NCI-H1105 treated with DMSO at 0.1 percent for 48 hours (cell line): Measurements from ENCODE around the gene BRPF3.

Experiments used
- DNase-seq: peaks from one replicate; lab custom pipeline; 2025; lab: John Stamatoyannopoulos, UW

Gene BRPF3

DNA sequence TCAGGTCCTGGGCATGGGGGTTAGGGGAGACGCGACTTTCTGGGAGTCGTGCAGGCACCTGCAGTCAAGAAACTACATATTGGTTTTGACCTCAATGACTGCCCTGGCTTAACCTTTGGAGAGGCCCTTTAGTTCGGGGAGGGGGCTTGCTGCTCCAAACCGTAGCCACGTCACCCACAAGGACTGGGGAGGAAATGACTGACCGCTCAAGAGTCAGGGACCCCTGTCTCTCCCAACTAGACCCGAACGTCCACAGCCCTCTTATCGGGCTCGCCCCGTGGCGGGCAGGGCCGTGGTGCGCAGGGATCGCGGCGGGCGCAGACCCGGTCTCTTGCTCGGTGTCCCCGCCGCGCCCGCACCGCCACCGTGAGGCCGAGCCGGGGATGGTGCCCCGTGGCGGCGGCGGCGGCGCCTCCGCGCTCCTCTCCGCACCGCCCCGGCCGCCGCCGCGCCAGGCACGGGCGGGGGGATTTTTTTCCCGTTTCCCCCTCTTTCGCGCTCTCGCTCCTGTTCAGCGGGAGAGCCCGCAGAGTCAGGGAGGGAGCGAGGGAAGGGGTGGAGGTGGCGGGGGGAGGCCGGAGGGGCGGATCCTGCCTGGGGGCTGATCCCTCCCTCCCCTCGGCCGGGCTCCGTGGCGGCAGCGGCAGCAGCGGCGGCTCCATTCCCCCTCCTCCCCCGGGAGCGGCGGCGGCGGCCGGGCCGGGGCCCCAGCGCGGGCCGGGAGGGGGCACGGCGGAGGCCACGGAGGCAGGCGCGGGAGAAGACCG is at the start of gene BRPF3:
BRPF3 (plus strand) TSS at position 632 of the 767 bp plus-strand sequence. CDS start 3,579 bp downstream, outside the sequence.
- peak; percentile 70 for DNase-seq

DNA sequence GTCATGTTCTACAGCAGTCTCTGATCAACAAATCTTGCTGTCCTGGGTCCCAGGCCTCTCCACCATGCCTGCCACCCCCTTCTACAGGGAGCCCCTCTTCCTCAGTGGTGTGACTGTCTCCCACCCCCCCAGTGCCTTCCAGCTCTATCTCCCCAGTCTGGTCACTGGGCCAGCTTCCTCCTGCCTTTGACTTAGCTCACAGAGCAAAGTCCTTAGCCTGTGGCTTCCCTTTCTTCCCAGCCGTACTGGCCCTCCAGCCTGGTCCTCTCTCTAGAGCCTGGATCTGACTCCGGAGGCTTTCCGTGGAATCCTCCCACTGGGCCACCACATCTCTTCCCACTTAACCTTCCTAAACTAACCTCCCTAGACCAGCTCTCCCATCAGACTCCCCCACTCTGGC is 49.2 kb upstream of the BRPF3 start:
- DNase-seq: no peak

DNA sequence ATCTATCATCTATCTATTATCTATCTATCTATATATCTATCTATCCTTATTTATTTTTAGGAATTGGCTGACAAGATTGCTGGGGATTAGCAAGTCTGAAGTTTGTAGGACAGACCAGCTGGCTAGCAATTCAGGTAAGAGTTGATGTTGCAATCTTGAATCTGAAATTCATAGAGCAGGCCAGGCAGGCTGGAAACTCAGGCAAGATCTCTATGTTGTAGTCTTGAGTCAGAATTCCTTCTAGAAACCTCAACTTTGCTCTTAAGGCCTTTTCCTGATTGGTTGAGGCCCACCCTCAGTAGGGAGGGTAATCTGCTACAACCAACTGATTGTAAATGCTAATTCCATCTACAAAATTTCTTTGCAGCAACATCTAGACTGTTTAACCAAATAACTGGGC is 47.1 kb upstream of the BRPF3 start:
- DNase-seq: no peak

DNA sequence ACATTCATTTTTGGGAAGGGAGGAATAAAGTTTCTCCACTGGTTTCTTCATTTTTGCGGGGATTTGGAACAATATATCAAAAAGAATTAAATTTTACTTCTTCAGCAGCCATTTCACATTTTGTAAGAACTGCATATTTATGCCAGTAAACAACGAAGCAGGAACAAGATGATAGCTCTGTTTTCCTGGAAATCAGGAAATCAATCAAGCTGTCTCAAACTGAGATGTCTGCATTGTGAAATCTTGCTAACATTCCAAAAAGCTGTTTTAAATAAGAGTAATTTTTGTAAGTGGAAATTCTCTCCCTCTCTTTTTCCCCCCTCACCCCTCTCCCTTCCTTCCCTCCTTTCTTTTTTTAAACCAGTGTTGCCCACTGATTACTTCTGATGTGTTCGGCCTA is 46.3 kb upstream of the BRPF3 start:
- no peak for DNase-seq

DNA sequence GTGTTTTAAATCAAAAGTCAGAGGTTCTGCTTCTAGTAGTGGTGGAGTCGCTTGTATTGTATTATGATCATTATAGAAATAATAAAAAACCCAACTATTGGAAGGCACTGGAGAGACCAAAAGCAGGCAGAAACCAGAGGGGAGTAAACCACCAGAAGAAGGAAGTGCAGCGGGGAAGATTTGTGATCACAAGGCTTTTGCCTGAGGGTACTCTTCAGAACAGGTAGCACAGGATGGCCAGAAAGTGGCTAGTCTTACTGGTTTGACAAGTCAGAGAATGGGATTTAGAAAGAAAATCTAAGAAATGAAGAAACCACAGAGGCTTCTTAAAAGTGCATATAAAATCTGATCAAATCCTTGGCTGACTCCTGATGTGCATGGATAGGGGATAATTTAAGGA is 42.3 kb upstream of the BRPF3 start:
- DNase-seq: no peak

DNA sequence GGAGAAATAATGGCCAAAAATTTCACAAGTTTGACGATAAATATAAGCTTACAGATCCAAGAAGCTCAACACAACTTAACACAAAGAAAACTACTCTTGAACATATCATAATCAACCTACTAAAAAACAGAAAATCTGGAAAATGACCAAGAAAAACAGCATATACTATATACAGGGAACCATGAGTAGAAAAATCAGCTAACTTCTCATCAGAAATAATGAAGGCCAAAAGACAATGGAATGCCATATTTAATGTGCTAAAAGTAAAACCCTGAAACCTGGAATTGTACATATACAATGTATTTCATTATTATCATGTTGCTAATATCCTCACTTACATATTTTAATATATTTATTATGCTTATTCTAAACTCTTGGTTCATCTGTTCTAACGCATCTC is 40.9 kb upstream of the BRPF3 start:
- DNase-seq: no peak

DNA sequence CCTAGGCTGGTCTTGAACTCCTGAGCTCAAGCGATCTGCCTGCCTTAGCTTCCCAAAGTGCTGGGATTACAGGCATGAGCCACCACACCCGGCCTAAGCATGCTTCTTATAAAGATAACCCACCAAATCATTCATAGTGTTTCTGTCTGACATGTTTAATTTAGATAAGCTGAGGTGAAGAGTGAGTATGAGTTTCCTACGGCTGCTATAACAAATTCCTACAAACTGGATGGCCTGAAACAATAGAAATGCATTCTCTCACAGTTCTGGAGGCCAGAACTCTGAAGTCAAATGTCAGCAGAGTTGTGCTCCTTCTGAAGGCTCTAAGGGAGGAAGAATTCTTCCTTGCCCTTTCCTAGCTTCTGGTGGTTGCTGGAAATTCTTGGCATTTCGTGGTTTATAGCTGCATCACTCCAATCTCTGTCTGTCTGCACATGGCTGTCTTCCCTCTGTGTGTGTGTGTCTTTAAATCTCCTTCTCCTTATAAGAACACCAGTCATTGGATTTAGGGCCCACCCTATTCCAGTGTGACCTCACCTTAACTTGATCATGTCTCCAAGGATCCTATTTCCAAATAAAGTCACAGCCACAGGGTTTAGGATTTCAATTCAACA is 36.3 kb upstream of the BRPF3 start:
- DNase-seq: no peak

DNA sequence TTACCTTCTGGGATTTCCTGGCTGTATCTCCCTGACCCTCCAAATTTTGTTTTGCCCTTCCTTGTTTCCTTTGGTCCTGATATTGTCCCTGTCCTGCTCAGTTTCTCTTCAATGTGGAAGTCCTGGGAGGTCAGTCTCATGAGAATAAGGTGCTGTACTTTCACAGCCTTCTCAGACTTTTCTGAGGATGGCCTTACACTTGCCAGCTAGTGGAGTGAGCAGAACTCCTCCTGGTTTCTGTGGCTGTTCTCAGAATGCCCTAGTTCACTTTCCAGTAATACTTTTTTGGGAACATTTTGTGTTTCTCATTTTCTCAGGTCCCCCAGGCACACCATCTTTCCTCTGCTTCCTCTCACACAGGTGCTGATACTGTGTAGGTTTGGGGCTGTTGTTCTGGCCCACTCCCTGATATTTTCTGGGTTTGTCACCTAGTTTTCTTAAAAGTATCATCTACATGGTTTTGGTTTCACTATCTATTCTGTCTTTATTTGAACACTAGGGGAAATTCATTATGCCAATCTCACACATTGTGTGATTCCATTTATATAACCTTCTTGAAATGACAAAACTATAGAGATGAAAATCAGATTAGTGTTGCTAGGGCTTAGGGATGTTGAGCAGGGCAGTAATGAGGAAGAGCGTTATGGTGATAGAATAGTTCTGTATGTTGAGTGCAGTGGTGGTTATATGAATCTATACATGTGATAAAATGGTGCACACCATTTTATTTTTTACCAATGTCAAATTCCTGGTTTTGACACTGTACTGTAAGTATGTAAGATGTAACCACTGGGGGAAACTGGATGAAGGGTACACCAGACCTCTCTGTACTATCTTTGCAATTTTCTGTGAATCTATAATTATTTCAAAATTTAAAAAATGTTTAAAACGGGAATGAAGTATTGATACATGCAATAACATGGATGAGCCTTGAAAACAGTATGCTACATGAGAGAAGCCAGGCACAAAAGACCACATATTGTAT is 27.2 kb upstream of the BRPF3 start:
- no peak for DNase-seq

DNA sequence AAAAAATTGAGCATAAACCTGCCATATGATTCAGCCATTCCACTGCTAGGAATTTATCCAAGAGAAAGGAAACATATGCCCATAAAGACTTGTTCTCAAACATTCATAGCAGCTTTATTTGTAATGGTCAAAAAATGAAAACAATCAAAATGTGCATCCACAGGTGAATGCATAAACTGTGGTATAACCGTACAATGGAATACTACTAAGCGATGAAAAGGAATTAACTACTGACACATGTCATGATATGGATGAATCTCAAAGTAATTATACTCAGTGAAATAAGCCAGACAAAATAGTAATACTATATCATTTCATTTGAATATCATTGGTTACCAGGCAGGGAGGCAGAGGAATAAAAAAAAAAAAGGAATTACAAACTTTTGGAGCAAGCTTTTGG is 25.8 kb upstream of the BRPF3 start:
- no peak for DNase-seq

DNA sequence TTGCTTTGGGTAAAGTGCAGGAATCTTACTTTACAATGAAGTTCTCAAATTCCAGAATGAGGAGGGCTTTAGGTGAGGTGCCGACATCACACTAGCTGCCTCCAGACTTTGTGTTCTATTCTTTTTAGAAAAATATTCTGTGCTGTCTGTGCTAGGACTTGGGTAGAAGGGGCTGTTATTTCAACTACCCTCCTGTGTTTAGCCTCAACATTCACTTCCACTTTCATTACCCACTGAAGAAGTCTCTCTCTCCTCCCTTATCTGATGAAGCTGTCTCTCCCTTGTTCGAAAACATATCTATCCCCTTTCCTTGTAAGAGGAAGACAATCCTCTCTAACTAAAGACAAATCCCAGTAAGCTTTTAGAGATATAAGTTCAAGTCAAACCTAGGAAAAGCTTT is 25.0 kb upstream of the BRPF3 start:
- DNase-seq: no peak

DNA sequence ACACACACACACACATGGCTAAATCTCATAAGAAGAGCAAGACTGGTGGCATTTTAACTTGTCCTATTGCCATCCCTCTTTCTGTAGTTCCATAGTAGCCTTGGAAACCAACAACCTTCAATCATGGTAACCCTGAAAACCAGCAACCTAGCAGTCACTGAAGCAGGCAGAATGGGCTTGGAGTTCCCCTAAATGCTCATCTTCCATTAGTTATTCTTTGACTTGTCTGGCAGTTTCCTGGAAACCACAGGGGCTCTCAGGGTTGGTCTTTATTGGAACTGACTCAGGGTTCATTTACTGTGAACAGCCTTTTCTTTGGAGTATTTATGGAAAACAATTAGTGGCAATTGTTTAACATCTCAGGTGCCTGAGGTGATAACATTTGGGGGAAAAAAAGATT is 19.4 kb upstream of the BRPF3 start:
- no peak for DNase-seq

DNA sequence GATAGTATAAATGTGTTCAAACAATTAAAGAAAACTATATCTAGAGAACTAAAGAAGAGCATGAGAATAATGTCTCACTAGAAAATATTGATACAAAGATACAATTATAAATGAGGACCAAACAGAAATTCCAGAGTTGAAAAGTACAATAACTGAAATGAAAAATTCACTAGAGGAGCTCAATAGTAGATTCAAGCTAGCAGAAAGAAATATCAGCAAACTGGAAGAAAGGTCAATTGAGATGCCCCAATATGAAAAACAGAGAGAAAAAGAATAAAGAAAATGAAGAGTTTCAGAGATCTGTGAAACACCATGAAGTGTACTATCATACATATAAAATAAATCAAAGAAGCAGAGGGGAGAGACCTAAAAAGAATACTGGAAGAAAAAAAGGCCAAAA is 18.0 kb upstream of the BRPF3 start:
- DNase-seq: no peak

DNA sequence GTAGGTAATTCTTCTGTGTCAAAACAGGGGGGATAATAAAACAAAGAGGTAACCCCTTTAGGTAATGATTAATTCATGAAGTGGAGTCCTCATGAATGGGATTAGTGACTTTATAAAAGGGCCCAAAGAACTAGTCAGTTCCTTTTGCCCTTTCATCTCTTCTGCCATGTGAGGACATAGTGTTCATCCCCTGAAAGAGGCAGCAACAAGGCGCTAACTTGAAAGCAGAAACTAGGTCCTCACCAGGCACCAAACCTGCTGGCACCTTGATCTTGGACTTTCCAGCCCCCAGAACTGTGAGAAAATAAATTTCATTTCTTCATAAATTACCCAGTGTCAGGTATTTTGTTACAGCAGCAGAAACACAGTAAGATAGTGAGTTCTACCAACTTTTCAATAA is 16.4 kb upstream of the BRPF3 start:
- no peak for DNase-seq

DNA sequence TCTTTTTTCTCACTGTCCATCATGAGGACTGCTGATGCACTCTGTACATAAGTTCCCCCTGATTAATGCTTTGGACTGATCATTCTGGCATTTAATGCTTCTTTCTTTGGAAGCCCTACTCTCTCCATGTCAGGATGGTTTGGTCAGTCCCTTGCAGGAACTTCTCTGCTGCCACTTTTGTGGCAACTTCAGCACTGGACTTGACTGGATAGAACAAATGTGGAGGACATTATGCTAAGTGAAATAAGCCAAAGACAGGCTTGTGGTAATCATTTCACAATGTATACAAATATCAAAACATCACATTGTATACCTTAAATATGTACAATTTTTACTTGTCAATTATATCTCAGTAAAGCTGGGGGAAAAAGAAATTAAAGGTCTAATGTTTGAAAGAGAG is 12.2 kb upstream of the BRPF3 start:
- no peak for DNase-seq

DNA sequence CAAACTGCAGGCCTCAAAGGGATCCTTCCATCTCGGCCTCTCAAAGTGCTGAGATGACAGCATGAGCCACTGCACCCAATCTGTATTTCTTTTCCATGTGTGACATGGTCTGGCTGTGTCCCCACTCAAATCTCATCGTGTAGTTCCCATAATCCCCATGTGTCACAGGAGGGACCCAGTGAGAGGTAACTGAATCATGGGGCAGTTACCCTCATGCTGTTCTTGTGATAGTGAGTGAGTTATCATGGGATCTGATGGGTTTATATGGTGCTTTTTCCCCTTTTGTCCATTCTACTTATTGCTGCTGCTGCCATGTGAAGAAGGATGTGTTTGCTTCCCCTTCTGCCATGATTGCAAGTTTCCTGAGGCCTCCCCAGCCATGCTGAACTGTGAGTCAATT is 10.3 kb upstream of the BRPF3 start:
- no peak for DNase-seq

DNA sequence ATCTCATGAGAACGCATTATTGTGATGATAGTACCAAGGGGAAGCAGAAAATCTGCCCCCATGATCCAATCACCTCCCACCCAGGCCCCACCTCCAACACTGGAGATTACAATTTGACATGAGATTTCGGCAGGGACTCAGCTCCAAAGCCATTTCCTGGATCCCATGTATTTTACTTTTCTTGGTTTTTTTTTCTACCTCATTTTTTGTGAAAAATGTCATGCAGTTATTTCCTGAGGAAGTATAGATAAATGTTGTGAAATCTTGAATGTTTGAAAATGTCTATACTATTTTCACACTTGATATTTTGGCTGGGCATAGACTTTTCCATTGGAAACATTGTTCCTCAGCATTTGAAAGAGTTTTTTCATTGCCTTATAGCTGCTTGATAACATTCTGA is 9.1 kb upstream of the BRPF3 start:
- DNase-seq: no peak

DNA sequence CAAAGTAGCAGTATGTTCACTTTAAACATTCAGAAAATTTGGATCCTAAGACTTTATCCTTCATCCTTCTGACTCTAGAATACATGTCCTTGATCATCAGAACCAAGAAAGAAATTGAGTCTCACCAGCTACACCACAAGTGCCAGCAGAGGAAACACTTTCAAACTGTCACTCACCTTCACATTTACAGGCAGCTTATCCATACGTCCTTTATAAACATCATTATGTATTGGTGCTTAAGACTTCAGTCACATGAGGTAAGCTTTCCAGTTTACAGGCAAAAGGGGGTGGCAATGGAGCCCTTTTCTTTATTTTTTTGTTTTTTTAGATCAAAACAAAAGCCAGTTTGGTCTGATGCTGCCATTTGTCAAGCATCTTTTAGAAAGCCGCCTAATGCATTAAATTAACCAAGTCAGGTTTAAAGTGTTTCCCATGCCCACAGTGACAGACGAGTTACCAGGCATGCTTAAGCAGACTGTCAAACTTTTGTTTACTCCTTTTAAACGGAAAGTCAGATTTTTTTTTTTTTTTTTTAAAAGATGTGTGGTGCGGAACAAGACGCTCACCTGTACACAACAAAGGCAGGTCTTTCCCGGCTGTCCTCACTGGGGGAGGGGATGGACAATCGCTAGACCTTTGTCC is 952 bp upstream of the BRPF3 start:
- DNase-seq: peak; percentile 26

DNA sequence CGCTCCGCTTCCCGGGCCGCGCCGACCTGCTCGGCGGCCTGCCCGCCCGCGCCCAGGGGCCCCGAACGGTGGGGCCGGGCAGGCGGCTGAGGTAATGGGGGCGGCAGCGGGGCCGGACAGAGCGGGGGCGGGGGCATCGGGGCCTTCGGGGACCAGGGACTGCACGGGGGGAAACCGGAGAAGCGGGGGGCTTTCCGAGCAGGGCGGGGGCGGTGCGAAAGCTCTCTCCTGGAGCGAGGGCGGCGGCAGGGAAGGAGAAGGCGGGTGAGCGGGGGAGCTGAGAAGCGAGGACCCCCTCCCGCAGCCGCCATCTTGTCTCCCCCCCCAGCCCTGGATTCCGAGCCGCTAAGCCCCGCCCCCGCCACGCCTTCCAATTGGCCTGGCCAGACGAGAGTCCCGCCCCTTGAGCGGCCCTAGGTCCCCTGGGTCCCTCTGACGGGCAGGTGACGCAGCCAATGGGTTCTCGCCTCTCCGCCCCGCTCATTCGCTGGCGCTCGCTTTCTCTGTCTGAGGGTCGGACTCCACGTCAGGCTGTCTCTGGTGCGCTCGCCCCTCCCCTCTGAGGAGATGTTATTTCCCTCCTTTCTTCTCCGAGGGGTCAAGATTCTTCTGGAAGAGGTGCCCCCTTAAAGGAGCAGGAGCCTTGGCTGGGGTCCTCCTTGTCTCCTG is 470 bp downstream of the BRPF3 start:
- DNase-seq: peak; percentile 94

DNA sequence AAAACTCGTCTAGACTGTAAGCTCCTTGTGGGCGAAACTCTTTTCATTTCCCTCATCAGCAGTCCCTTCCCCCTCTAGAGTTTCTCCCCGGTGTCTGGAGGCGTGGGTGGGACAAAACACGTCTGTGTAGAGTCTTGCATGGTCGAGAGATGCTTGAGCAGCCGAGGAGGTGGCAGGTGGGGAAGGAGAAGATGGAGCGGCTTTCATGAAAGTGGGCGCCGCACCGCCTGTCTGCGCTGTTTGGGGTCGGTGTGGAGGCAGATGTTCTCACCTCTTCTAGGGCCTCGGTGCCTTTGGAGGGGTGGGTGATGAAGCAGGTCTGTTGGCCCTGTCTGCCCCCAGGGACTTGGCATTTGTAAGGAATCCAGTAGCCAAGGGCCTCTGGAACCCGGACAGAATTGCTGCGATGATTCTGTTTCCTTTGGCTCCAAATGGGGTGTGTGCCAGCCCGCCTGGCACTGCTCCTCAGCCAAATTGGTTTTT is 1.2 kb downstream of the BRPF3 start:
- DNase-seq: no peak

DNA sequence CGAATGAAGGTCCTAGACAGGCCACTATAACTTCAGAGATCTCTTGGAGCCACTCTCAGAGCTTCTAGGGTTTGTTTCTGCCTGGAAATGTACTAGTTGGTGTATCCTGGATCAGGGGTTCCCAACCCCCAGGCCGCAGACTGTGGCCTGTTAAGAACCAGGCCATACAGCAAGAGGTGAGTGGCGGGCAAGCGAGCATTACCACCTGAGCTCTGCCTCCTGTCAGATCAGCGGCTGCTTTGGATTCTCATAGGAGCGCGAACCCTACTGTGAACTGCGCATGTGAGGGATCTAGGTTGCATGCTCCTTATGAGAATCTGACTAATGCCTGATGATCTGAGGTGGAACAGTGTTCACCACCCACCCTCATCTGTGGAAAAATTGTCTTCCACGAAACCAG is 2.4 kb downstream of the BRPF3 start:
- DNase-seq: no peak

DNA sequence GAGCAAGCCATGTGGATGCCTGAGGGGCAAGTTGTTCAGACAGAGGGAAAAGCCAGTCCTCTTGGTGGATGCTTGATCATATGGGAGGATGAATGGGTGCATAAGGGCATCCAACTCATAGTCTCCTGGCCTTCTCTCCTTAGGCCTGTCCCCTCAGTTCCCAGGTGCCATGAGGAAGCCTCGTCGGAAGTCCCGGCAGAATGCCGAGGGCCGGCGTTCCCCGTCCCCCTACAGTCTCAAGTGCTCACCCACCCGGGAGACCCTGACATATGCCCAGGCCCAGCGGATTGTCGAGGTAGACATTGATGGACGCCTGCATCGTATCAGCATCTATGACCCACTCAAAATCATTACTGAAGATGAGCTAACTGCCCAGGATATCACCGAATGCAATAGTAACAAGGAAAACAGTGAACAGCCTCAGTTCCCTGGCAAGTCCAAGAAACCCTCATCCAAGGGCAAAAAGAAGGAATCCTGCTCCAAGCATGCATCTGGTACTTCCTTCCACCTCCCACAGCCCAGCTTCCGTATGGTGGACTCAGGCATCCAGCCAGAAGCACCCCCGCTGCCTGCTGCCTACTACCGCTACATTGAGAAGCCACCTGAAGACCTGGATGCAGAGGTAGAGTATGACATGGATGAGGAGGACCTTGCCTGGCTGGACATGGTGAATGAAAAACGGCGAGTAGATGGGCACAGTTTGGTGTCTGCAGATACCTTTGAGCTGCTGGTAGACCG is 3.8 kb downstream of the BRPF3 start:
- DNase-seq: no peak
